ENCODE results near the gene STIM1. TPM values are rescaled to one million over a fixed set of nuclear protein-coding genes. Genes with fewer than 3 reads are reported as not detected.

The STIM1 gene
- total RNA-seq, 1 experiment from 2014 or later, result 55.1 TPM

GRCh38 chr11:4061700-4062099 is 206.2 kb downstream of the STIM1 start:
- Mint-ChIP-seq H3K9me3 (ENCODE audit: unreplicated experiment) (no peaks in the 10 kb centered on the region), H3K36me3 (ENCODE audit: insufficient read depth, unreplicated experiment) (peaks cover 8% of the 10 kb centered on the region), H3K27me3 (ENCODE audit: insufficient read depth, unreplicated experiment) (no peaks in the 10 kb centered on the region), H3K4me3 (ENCODE audit: unreplicated experiment) (no peak overlapping the region), H3K27ac (ENCODE audit: unreplicated experiment) (no peak overlapping the region), H3K4me1 (ENCODE audit: low read depth, unreplicated experiment) (peaks cover 51% of the 10 kb centered on the region)
- Histone ChIP-seq H3K4me1 (peaks cover 48% of the 10 kb centered on the region), H3K9me3 (no peaks in the 10 kb centered on the region), H3K4me3 (ENCODE audit: low read depth, low read length) (no peak overlapping the region), H3K27me3 (replicated peaks; ENCODE audit: control insufficient read depth, insufficient read depth, low read length) (no peaks in the 10 kb centered on the region), H3K36me3 (ENCODE audit: control insufficient read depth, insufficient read depth, low read length) (peaks cover 2% of the 10 kb centered on the region; the same call in 1 of the 2 replicates)
- no peak for TF ChIP-seq CTCF (IDR thresholded peaks at IDR 0.05; ENCODE audit: insufficient read depth in 1 of 2, low read depth in 1 of 2, low read length in 1 of 2, severe bottlenecking in 1 of 2, unreplicated experiment in 1 of 2)
- intact Hi-C loops (cut with micrococcal nuclease; ENCODE audit: unreplicated experiment), result no loop called here
- CTCF ChIA-PET, result no interaction called here
- POLR2A ChIA-PET, result no interaction called here
- DNase-seq, result no peak
- no TSS peak for BruUV-seq (replicated peaks)

GRCh38 chr11:4063348-4063747 is 207.9 kb downstream of the STIM1 start:
- ChIA-PET POLR2A (no interaction called here), CTCF (interaction anchor here (1.2 to 2.1 kb wide), 2 partner anchors 208 to 214 kb away, joined by 4 to 8 read pairs; partner anchors contain the start of gene STIM1)
- no peaks in the 10 kb centered on the region for H3K27me3 Mint-ChIP-seq (ENCODE audit: insufficient read depth, unreplicated experiment)
- H3K9me3 ChIP-seq, result no peaks in the 10 kb centered on the region
- H3K4me3 Mint-ChIP-seq (ENCODE audit: unreplicated experiment), result no peak overlapping the region
- no peak overlapping the region for H3K4me3 ChIP-seq (ENCODE audit: low read depth, low read length)
- BruUV-seq (replicated peaks), result no TSS peak
- H3K4me1 ChIP-seq, result peaks cover 48% of the 10 kb centered on the region
- intact Hi-C loops (cut with micrococcal nuclease; ENCODE audit: unreplicated experiment), result no loop called here
- H3K4me1 Mint-ChIP-seq (ENCODE audit: low read depth, unreplicated experiment), result peaks cover 53% of the 10 kb centered on the region
- no peaks in the 10 kb centered on the region for H3K36me3 Mint-ChIP-seq (ENCODE audit: insufficient read depth, unreplicated experiment)
- peaks cover 2% of the 10 kb centered on the region; the same call in 1 of the 2 replicates for H3K36me3 ChIP-seq (ENCODE audit: control insufficient read depth, insufficient read depth, low read length)
- TF ChIP-seq CTCF (IDR thresholded peaks at IDR 0.05; ENCODE audit: insufficient read depth in 1 of 2, low read depth in 1 of 2, low read length in 1 of 2, severe bottlenecking in 1 of 2, unreplicated experiment in 1 of 2), result no peak
- H3K27me3 ChIP-seq (replicated peaks; ENCODE audit: control insufficient read depth, insufficient read depth, low read length), result no peaks in the 10 kb centered on the region
- no peaks in the 10 kb centered on the region for H3K9me3 Mint-ChIP-seq (ENCODE audit: unreplicated experiment)
- no peak overlapping the region for H3K27ac Mint-ChIP-seq (ENCODE audit: unreplicated experiment)
- no peak for DNase-seq

- Histone ChIP-seq H3K9me3 (no peaks in the 10 kb centered on the region), H3K27me3 (replicated peaks; ENCODE audit: control insufficient read depth, insufficient read depth, low read length) (no peaks in the 10 kb centered on the region), H3K36me3 (ENCODE audit: control insufficient read depth, insufficient read depth, low read length) (no peaks in the 10 kb centered on the region), H3K4me3 (ENCODE audit: low read depth, low read length) (no peak overlapping the region), H3K4me1 (peaks cover 41% of the 10 kb centered on the region)
- no peak for DNase-seq
- intact Hi-C loops (cut with micrococcal nuclease; ENCODE audit: unreplicated experiment), result no loop called here
- no TSS peak for BruUV-seq (replicated peaks)
- Mint-ChIP-seq H3K27me3 (ENCODE audit: insufficient read depth, unreplicated experiment) (no peaks in the 10 kb centered on the region), H3K9me3 (ENCODE audit: unreplicated experiment) (no peaks in the 10 kb centered on the region), H3K27ac (ENCODE audit: unreplicated experiment) (no peak overlapping the region), H3K4me3 (ENCODE audit: unreplicated experiment) (no peak overlapping the region), H3K4me1 (ENCODE audit: low read depth, unreplicated experiment) (peaks cover 43% of the 10 kb centered on the region), H3K36me3 (ENCODE audit: insufficient read depth, unreplicated experiment) (no peaks in the 10 kb centered on the region)
- POLR2A ChIA-PET, result no interaction called here
- peak in 1 of 2 experiments; percentile 2 for TF ChIP-seq CTCF (IDR thresholded peaks at IDR 0.05; ENCODE audit: insufficient read depth in 1 of 2, low read depth in 1 of 2, low read length in 1 of 2, severe bottlenecking in 1 of 2, unreplicated experiment in 1 of 2)
- CTCF ChIA-PET, result interaction anchor here (1.2 to 2.1 kb wide), 3 partner anchors 209 to 215 kb away, joined by 3 to 8 read pairs (median 4); partner anchors contain the start of gene STIM1
Measured at GRCh38 chr11:4064278-4064955, 209.0 kb downstream of the STIM1 start.

Data from Caco-2 (cell line).